GM12878 (cell line): ENCODE measurements around the gene ZNF385C. TPM values are rescaled to one million over a fixed set of nuclear protein-coding genes. Genes with fewer than 3 reads are reported as not detected.

Experiments used
- ATAC-seq: fragments of 200-7000 bp; cut with Tn5 transposase; 3 replicates; pipeline ENCODE4 v1.9.1; 2020; ENCODE audit warnings: mild to moderate bottlenecking, moderate library complexity
- BruUV-seq: library from RNA; stranded (reverse); fragments of 400-500 nt; replicated peaks from 2 replicates; lab custom pipeline; 2021; lab: Mats Ljungman, UMichigan
- CTCF ChIA-PET: fragments of 300-600 bp; sonication (Branson Sonifier 250); formaldehyde crosslinking; extraction: SDS; loops from one replicate; lab custom pipeline; 2021; ENCODE audit warnings: inconsistent platforms; lab: Yijun Ruan, JAX
- POLR2A ChIA-PET: fragments of 350-600 bp; formaldehyde crosslinking; extraction: SDS; loops from one replicate; lab custom pipeline; 2021; ENCODE audit warnings: inconsistent platforms; lab: Charles Lee
- RAD21 ChIA-PET: fragments of 300-600 bp; sonication (Branson Sonifier 250); formaldehyde crosslinking; loops from one replicate; lab custom pipeline; 2023; ENCODE audit warnings: antibody characterized with exemption; ENCODE audit not compliant: unreplicated experiment; lab: Charles Lee
- SMC1A ChIA-PET: fragments of 300-600 bp; sonication (Branson Sonifier 250); formaldehyde crosslinking; loops from one replicate; lab custom pipeline; 2023; ENCODE audit not compliant: unreplicated experiment, uncharacterized antibody; lab: Charles Lee
- DNase-seq: peaks from one replicate; pipeline ENCODE4 v3.0.0-alpha.2; 2011; ENCODE audit warnings: low read depth, low spot score
- FAIRE-seq: peaks from 3 replicates; lab custom pipeline; 2011; peaks lifted over from hg19 to GRCh38; lab: Jason Lieb, UNC
- H2AFZ ChIP-seq: 2 replicates; pipeline ENCODE4 v1.6.0; 2011; ENCODE audit warnings: low read depth, low read length, control low read depth; ENCODE audit not compliant: control insufficient read depth
- H3K27ac ChIP-seq: 2 replicates; pipeline ENCODE4 v1.5.1; 2011; ENCODE audit warnings: control low read depth; ENCODE audit not compliant: control insufficient read depth, insufficient read depth
- H3K27me3 ChIP-seq, 2 experiments: replicated peaks in 1 of 2; 2 replicates each; pipeline versions ENCODE4 v1.6.0 to v1.6.1; 2011; ENCODE audit warnings: low read length in 1 of 2; ENCODE audit not compliant: control insufficient read depth in 2 of 2, insufficient read depth in 2 of 2
- H3K36me3 ChIP-seq, 2 experiments: 2 replicates each; pipeline ENCODE4 v1.5.1; 2011; ENCODE audit warnings: low read length in 1 of 2; ENCODE audit not compliant: control insufficient read depth in 2 of 2, insufficient read depth in 2 of 2
- H3K4me1 ChIP-seq: 2 replicates; pipeline ENCODE4 v1.6.1; 2011; ENCODE audit warnings: mild to moderate bottlenecking, low read length, moderate library complexity, mixed read lengths; ENCODE audit not compliant: control insufficient read depth, insufficient read depth
- H3K4me2 ChIP-seq: 2 replicates; pipeline ENCODE4 v1.6.0; 2011; ENCODE audit warnings: control low read depth; ENCODE audit not compliant: control insufficient read depth, insufficient read depth
- H3K4me3 ChIP-seq: fragments of 200-600 bp; sonication (generic); 2 replicates; pipeline ENCODE4 v1.5.1; 2016
- H3K79me2 ChIP-seq: 2 replicates; pipeline ENCODE4 v1.6.0; 2011; ENCODE audit warnings: low read length; ENCODE audit not compliant: control insufficient read depth, insufficient read depth
- H3K9ac ChIP-seq: 2 replicates; pipeline ENCODE4 v1.8.0; 2011; ENCODE audit warnings: low read length, control low read depth, mixed read lengths; ENCODE audit not compliant: control insufficient read depth, insufficient read depth
- H3K9me3 ChIP-seq: replicated peaks from 3 replicates; pipeline ENCODE4 v1.5.1; 2011; ENCODE audit warnings: mild to moderate bottlenecking, low read length; ENCODE audit not compliant: control insufficient read depth, insufficient read depth
- H4K20me1 ChIP-seq: 2 replicates; pipeline ENCODE4 v1.6.0; 2011; ENCODE audit not compliant: control insufficient read depth, insufficient read depth
- CBX3 ChIP-seq: fragments of 200-600 bp; sonication (generic); IDR thresholded peaks from 2 replicates; pipeline ENCODE4 v1.6.1; 2016; ENCODE audit warnings: low read depth, borderline replicate concordance
- EGR1 ChIP-seq, 2 experiments: IDR thresholded peaks; 1 replicate in 1 of 2; 2 replicates in 1 of 2; pipeline ENCODE4 v1.6.1; 2011 to 2012; ENCODE audit warnings: low read depth in 2 of 2, low read length in 2 of 2, borderline replicate concordance in 1 of 2, mild to moderate bottlenecking in 1 of 2, moderate library complexity in 1 of 2
- ESRRA ChIP-seq: IDR thresholded peaks from 2 replicates; pipeline ENCODE4 v1.6.1; 2012; ENCODE audit warnings: mild to moderate bottlenecking, low read length, improper control_type of control experiment
- IKZF1 ChIP-seq: fragments of 450-650 bp; conservative IDR thresholded peaks from 2 replicates; pipeline ENCODE4 v1.6.1; 2017; ENCODE audit warnings: antibody characterized with exemption, mild to moderate bottlenecking
- IKZF2 ChIP-seq, 2 experiments: fragments of 450-650 bp; IDR thresholded peaks; 2 replicates each; pipeline ENCODE4 v1.6.1; 2017; ENCODE audit warnings: mild to moderate bottlenecking in 2 of 2, moderate library complexity in 2 of 2
- MTA3 ChIP-seq: IDR thresholded peaks from 2 replicates; pipeline ENCODE4 v1.6.1; 2012; ENCODE audit warnings: low read length, inconsistent platforms, borderline replicate concordance
- POLR2A ChIP-seq: IDR thresholded peaks from 2 replicates; pipeline ENCODE4 v1.6.1; 2011; ENCODE audit warnings: low read depth, mild to moderate bottlenecking, low read length
- STAT3 ChIP-seq: IDR thresholded peaks from 2 replicates; pipeline ENCODE4 v1.6.1; 2011; ENCODE audit warnings: low read depth, low read length, improper control_type of control experiment
- TAF1 ChIP-seq: IDR thresholded peaks from 2 replicates; pipeline ENCODE4 v1.6.1; 2011; ENCODE audit warnings: mild to moderate bottlenecking, low read depth, low read length, borderline replicate concordance
- TBL1XR1 ChIP-seq: IDR thresholded peaks from 2 replicates; pipeline ENCODE4 v1.6.1; 2012; ENCODE audit warnings: low read depth, low read length, improper control_type of control experiment
- ZNF217 ChIP-seq: fragments of 450-650 bp; IDR thresholded peaks from 2 replicates; pipeline ENCODE4 v1.6.1; 2017; ENCODE audit warnings: antibody characterized with exemption, mild to moderate bottlenecking
- WGBS: methylation state at CpG from one replicate; pipeline ENCODE4 v1.1.6; 2016; ENCODE audit warnings: low lambda C conversion rate; ENCODE audit not compliant: insufficient replicate concordance, insufficient coverage; ENCODE audit errors: missing lambda C conversion rate; 5-methylcytosine and 5-hydroxymethylcytosine counted together
- in situ Hi-C: fragments of 300-500 bp; cut with MboI; formaldehyde crosslinking; loops from 9 replicates; pipeline ENCODE4 v1.14.3; 2018; ENCODE audit warnings: mixed read lengths
- intact Hi-C: fragments of 100-400 bp; cut with micrococcal nuclease; formaldehyde crosslinking; loops from one replicate; pipeline ENCODE4 v1.14.2; 2022; ENCODE audit not compliant: unreplicated experiment
- polyA plus RNA-seq, 11 experiments: library from polyadenylated mRNA; depleted of rRNA in 4 of 11; unstranded in 6 of 11; stranded (reverse) in 5 of 11; fragments of >200 nt; fragmentation: Nextera tagmentation in 4 of 11; fragmentation: Illumina TruSeq in 1 of 11; extraction: Ambion mirVana in 4 of 11; extraction: Trizol in 1 of 11; gene quantifications; 1 replicate in 1 of 11; 2 replicates in 10 of 11; pipeline versions ENCODE4 v1.2.1 to v1.2.3, GENCODE V29; 2011 to 2016; ENCODE audit warnings: inconsistent platforms in 2 of 11, missing spikeins in 2 of 11, low read depth in 1 of 11
- total RNA-seq, 4 experiments: library from RNA; depleted of rRNA in 3 of 4; stranded (reverse); fragments of >200 nt in 3 of 4; fragmentation: Illumina TruSeq in 1 of 4; extraction: Trizol in 1 of 4; gene quantifications; 2 replicates each; pipeline versions ENCODE4 v1.2.1 to v1.2.3, GENCODE V29; 2013 to 2021
- TF ChIP-seq, protein P1 (sequence below): fragments of 450-650 bp; IDR thresholded peaks from 2 replicates; pipeline ENCODE4 v1.6.1; 2016; ENCODE audit warnings: mild to moderate bottlenecking

Gene ZNF385C
- total and polyA plus RNA-seq, 10 of the 15 experiments (the other 5 are each of a cell fraction or from before 2014, with no cell fraction given): 0.06 to 0.20 (median 0.07) TPM; not detected in 5

- H3K79me2 ChIP-seq: peaks cover 46% of the 10 kb centered on the region
- SMC1A ChIA-PET: interaction anchor here (1.3 kb wide), 1 partner anchor 40 kb away, joined by 4 read pairs; no protein-coding TSS in a partner anchor
- peaks cover 14 to 48% of the 10 kb centered on the region in 2 experiments for H3K36me3 ChIP-seq
- CTCF ChIA-PET: interaction anchor here (1.0 to 2.3 kb wide), 4 partner anchors 10 to 23 kb away, joined by 5 to 7 read pairs (median 6); partner anchors contain the start of genes DNAJC7 and NKIRAS2
- WGBS: 65% methylated on average over 3 of the region's 3 CpGs
- H2AFZ ChIP-seq: no peak overlapping the region
- H4K20me1 ChIP-seq: no peaks in the 10 kb centered on the region; the same call in 1 of the 2 replicates
- no peak overlapping the region for H3K27ac ChIP-seq
- H3K4me2 ChIP-seq: no peak overlapping the region
- BruUV-seq: no TSS peak
- RAD21 ChIA-PET: no interaction called here
- peaks cover 1% of the 10 kb centered on the region for H3K4me1 ChIP-seq
- POLR2A ChIA-PET: interaction anchor here (0.6 to 1.1 kb wide), 3 partner anchors 13 to 72 kb away, joined by 3 to 4 read pairs (median 3); partner anchors contain the start of gene ODAD4
- TF ChIP-seq MTA3 (no peak), CBX3 (no peak), IKZF1 (no peak), POLR2A (no peak), STAT3 (no peak), TAF1 (no peak), IKZF2 (IDR thresholded peaks at IDR 0.05) (no peak), EGR1 (IDR thresholded peaks at IDR 0.05; ENCODE audit: borderline replicate concordance in 1 of 2, low read depth in 2 of 2, low read length in 2 of 2) (no peak), TBL1XR1 (no peak), ZNF217 (no peak), ESRRA (no peak)
- TF ChIP-seq, protein P1, sequence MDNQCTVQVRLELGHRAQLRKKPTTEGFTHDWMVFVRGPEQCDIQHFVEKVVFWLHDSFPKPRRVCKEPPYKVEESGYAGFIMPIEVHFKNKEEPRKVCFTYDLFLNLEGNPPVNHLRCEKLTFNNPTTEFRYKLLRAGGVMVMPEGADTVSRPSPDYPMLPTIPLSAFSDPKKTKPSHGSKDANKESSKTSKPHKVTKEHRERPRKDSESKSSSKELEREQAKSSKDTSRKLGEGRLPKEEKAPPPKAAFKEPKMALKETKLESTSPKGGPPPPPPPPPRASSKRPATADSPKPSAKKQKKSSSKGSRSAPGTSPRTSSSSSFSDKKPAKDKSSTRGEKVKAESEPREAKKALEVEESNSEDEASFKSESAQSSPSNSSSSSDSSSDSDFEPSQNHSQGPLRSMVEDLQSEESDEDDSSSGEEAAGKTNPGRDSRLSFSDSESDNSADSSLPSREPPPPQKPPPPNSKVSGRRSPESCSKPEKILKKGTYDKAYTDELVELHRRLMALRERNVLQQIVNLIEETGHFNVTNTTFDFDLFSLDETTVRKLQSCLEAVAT: no peak
- TF ChIP-seq, all 136 proteins: peak for 0
- intact Hi-C loops (no loop called here), in situ Hi-C loops (loop anchor here (25.0 kb wide), 1 partner anchor 1209 kb away; the partner anchor contains the start of gene TMEM106A)
- ATAC-seq (no peak), FAIRE-seq (no peak), DNase-seq (no peak)
- no peaks in the 10 kb centered on the region for H3K9me3 ChIP-seq
- no peak overlapping the region for H3K4me3 ChIP-seq
- no peak overlapping the region for H3K9ac ChIP-seq
- H3K27me3 ChIP-seq: no peaks in the 10 kb centered on the region
Observed at GRCh38 chr17:42002792-42003301, 95.4 kb downstream of the ZNF385C start.
